ENCODE results near the gene ASPHD2. TPM values are rescaled to one million over a fixed set of nuclear protein-coding genes. Genes with fewer than 3 reads are reported as not detected.

Gene ASPHD2
- polyA plus RNA-seq (ENCODE audit: low read depth in 6 of 6), result 1 to 10 TPM; 2.1 to 9.7 (median 6.6) TPM

DNA sequence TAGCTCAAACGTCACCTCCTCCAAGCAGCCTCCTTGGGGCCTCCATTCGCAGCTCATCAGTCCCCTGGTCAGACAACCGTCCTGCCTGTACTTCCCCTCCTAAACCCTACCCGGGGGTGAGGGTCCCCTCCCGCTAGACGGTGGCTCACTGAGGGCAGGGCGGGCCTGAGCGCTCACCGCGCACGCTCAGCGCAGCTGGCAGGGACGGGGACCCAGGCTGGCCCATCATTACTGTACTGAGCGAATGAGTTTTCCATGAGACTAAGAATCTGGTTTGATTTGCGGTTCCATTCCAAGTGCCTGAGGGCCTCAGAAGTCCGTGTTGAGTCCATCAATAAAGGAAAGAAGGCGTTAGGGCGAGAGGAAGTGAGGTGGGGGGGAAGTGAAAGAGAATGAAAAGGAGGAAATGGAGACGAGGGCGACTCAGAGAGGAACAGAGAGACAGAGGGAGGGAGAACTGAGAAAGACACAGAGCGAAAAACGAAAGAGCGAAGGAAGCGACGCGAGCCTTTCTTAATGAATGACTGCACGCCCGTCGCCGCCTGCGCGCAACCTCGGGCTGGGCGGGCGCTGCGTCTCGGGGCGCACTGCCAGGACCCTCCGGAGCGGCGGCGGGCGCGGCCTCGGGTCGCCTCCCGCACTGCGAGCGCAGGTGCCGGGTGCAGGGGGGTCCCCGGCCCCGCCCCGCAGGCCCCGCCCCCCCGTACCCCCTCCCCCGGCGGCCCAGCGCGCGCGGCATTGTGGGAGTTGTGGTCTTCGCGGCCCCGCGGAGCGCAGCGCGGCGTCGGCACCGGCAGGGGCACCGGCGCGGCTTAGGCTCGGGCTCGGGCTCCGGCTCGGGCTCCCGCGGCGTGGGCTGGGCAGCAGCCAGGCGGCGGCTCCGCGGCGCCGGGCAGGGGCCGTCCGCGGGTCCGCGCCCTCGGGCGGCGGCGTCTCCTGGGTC lies at the start of gene ASPHD2:
Gene ASPHD2, plus strand, starts transcription at position 746 of the 943 bp plus-strand sequence. CDS start 4,356 bp downstream, outside the sequence.
- peaks cover 0 to 5% (median 2%) of the 10 kb centered on the region in 7 donors for H3K9me3 Mint-ChIP-seq
- peak within 1 kb of the TSS; percentile 94 to 99 (median 98) for H3K27ac Mint-ChIP-seq

GRCh38 chr22:26380072-26380830 lies 48.8 kb upstream of the ASPHD2 start:
- H3K27ac Mint-ChIP-seq, result no peak overlapping the region
- H3K4me3 Mint-ChIP-seq, result no peak overlapping the region
- H3K4me1 Mint-ChIP-seq, result peaks cover 4 to 10% (median 8%) of the 10 kb centered on the region in 3 donors
- peaks cover 5 to 18% (median 7%) of the 10 kb centered on the region in 7 donors for H3K9me3 Mint-ChIP-seq
- H3K36me3 Mint-ChIP-seq, result peaks cover 0 to 16% of the 10 kb centered on the region in 2 donors
- H3K27me3 Mint-ChIP-seq, result peaks cover 41 to 84% (median 80%) of the 10 kb centered on the region in 3 donors
- ATAC-seq (ENCODE audit: low read depth in 2 of 2), result no peak
- DNase-seq, result no peak

More for the DNA sequence above, at the start of gene ASPHD2:
- ATAC-seq (ENCODE audit: low read depth in 2 of 2) (peak; percentile 80 to 83), DNase-seq (peak; percentile 90)
- peaks cover 0 to 5% of the 10 kb centered on the region in 2 donors for H3K36me3 Mint-ChIP-seq
- H3K4me1 Mint-ChIP-seq, result peaks cover 42 to 56% (median 53%) of the 10 kb centered on the region in 3 donors
- no peaks in the 10 kb centered on the region for H3K27me3 Mint-ChIP-seq
- H3K4me3 Mint-ChIP-seq, result peak within 1 kb of the TSS; percentile 88 to 99 (median 95)

- Mint-ChIP-seq H3K36me3 (peaks cover 0 to 9% of the 10 kb centered on the region in 2 donors), H3K4me3 (no peak overlapping the region), H3K27me3 (peaks cover 35 to 67% (median 67%) of the 10 kb centered on the region in 3 donors), H3K4me1 (peaks cover under 1 to 2% (median 1%) of the 10 kb centered on the region in 3 donors), H3K9me3 (peaks cover 4 to 18% (median 6%) of the 10 kb centered on the region in 7 donors), H3K27ac (no peak overlapping the region)
- no peak for DNase-seq
- ATAC-seq (ENCODE audit: low read depth in 2 of 2), result no peak
Observed at GRCh38 chr22:26382782-26383181, 46.3 kb upstream of the ASPHD2 start.

DNA sequence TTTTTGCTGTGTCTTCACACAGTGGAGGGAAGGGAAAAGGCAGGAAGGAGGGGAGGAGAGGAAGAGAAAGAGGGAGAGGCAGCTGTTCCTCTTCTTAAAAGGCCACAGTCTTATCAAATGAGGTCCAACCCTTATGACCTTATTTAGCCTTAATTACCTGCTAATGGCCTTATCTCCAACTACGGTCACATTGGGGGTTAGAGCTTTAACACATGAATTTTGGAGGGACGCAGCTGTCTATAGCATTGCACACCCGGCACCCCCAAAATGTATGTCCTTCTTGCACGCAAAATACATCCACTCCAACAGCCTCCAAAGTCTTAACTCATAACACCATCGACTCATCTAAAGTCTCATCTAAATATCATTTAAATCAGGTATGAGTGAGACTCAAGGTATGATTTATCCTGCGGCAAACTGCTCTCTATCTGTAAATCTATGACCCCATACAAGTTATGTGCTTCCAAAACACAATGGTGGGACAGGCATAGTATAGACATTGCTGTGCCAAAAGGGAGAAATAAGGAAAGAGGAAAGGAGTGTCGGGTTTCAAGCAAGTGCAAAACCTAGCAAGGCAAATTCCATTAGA lies 45.0 kb upstream of the ASPHD2 start:
- ATAC-seq (ENCODE audit: low read depth in 2 of 2) (no peak), DNase-seq (no peak)
- H3K27ac Mint-ChIP-seq, result no peak overlapping the region
- no peaks in the 10 kb centered on the region for H3K4me1 Mint-ChIP-seq
- H3K4me3 Mint-ChIP-seq, result no peak overlapping the region
- H3K36me3 Mint-ChIP-seq, result peaks cover 0 to 7% of the 10 kb centered on the region in 2 donors
- H3K9me3 Mint-ChIP-seq, result peaks cover under 1 to 8% (median 4%) of the 10 kb centered on the region in 7 donors
- peaks cover 34 to 64% (median 61%) of the 10 kb centered on the region in 3 donors for H3K27me3 Mint-ChIP-seq

- no peaks in the 10 kb centered on the region for H3K36me3 Mint-ChIP-seq
- no peak for DNase-seq
- no peak for ATAC-seq (ENCODE audit: low read depth in 2 of 2)
- no peaks in the 10 kb centered on the region for H3K9me3 Mint-ChIP-seq
- no peak overlapping the region for H3K27ac Mint-ChIP-seq
- H3K4me3 Mint-ChIP-seq, result no peak overlapping the region
- no peaks in the 10 kb centered on the region for H3K4me1 Mint-ChIP-seq
- H3K27me3 Mint-ChIP-seq, result peaks cover 38 to 59% (median 55%) of the 10 kb centered on the region in 3 donors
Observed at GRCh38 chr22:26385164-26385563, 43.9 kb upstream of the ASPHD2 start.

DNA sequence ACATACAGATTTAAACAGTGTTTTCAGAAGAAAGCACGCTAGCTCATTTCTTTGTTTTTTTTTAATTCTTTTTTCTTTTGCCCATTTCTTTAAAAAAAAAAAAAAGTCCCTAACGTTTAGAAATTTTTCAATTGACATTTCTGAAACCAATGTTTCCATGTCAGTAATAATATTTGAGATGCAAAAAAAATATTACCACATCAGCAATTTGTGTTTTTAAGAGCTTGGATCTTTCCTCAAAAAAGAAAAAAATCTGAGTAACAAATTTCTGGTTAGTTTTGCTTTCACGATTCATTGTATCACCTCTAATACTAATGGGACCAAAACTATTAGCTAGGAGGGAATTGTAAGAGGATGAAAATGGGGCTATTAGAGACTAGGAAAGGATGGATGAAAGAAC lies 39.9 kb upstream of the ASPHD2 start:
- DNase-seq, result no peak
- Mint-ChIP-seq H3K27me3 (peaks cover 31 to 34% (median 34%) of the 10 kb centered on the region in 3 donors), H3K4me3 (no peak overlapping the region), H3K9me3 (no peaks in the 10 kb centered on the region), H3K4me1 (no peaks in the 10 kb centered on the region), H3K27ac (no peak overlapping the region), H3K36me3 (no peaks in the 10 kb centered on the region)
- no peak for ATAC-seq (ENCODE audit: low read depth in 2 of 2)

DNA sequence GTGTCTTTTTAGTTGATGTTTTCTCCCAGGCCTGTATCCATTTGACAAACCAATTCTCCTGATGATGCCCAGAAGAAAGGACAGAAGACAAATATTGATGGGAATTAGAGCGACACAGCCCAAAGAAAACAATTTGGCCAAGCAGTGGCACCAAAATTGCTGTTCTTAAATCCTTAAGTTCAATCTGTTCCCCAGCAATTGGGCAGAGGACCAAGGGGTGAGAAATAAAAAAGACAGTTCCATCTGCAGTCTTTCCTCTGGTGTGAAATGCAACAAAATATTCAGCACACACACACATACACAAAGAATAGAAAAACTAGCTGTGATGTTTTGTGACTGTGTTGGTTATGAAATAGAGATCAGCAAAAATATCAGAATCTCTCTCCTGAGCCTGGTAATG lies 38.0 kb upstream of the ASPHD2 start:
- Mint-ChIP-seq H3K4me1 (no peaks in the 10 kb centered on the region), H3K27me3 (peaks cover 24 to 32% (median 26%) of the 10 kb centered on the region in 3 donors), H3K4me3 (no peak overlapping the region), H3K27ac (no peak overlapping the region), H3K9me3 (no peaks in the 10 kb centered on the region), H3K36me3 (no peaks in the 10 kb centered on the region)
- no peak for ATAC-seq (ENCODE audit: low read depth in 2 of 2)
- DNase-seq, result no peak

DNA sequence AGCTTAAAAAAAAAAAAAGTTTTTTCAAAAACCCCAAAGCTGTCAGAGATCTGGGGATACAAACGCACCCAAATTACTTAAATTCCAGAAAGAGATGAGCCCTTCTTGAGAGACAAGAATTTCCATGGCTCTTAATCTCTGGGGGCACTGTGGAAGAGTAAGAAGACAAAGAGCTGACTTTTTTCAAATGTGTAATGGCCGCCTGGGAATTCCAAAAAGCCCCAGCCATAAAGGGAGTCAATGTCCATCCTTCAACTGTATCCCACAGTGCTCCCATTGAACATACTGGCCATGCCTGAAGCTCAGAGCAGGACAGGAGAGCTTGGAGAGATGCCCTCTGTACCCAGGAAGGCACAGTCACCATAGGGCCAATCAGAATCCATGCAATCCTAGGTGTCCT lies 37.4 kb upstream of the ASPHD2 start:
- ATAC-seq (ENCODE audit: low read depth in 2 of 2) (no peak), DNase-seq (no peak)
- H3K27ac Mint-ChIP-seq, result no peak overlapping the region
- no peaks in the 10 kb centered on the region for H3K36me3 Mint-ChIP-seq
- H3K4me1 Mint-ChIP-seq, result no peaks in the 10 kb centered on the region
- peaks cover 20 to 32% (median 26%) of the 10 kb centered on the region in 3 donors for H3K27me3 Mint-ChIP-seq
- no peak overlapping the region for H3K4me3 Mint-ChIP-seq
- H3K9me3 Mint-ChIP-seq, result no peaks in the 10 kb centered on the region

- H3K27me3 Mint-ChIP-seq, result peaks cover 12 to 17% (median 13%) of the 10 kb centered on the region in 3 donors
- H3K4me3 Mint-ChIP-seq, result no peak overlapping the region
- H3K36me3 Mint-ChIP-seq, result no peaks in the 10 kb centered on the region
- ATAC-seq (ENCODE audit: low read depth in 2 of 2), result no peak
- DNase-seq, result no peak
- H3K4me1 Mint-ChIP-seq, result no peaks in the 10 kb centered on the region
- H3K9me3 Mint-ChIP-seq, result no peaks in the 10 kb centered on the region
- H3K27ac Mint-ChIP-seq, result peak overlapping the region in 1 of 6 donors; percentile 50
Observed at GRCh38 chr22:26393929-26394328, 35.1 kb upstream of the ASPHD2 start.

GRCh38 chr22:26394777-26395176 lies 34.3 kb upstream of the ASPHD2 start:
- Mint-ChIP-seq H3K4me3 (no peak overlapping the region), H3K27ac (no peak overlapping the region), H3K4me1 (no peaks in the 10 kb centered on the region), H3K36me3 (no peaks in the 10 kb centered on the region), H3K27me3 (peaks cover 8 to 17% (median 8%) of the 10 kb centered on the region in 3 donors), H3K9me3 (no peaks in the 10 kb centered on the region)
- no peak for DNase-seq
- ATAC-seq (ENCODE audit: low read depth in 2 of 2), result no peak

DNA sequence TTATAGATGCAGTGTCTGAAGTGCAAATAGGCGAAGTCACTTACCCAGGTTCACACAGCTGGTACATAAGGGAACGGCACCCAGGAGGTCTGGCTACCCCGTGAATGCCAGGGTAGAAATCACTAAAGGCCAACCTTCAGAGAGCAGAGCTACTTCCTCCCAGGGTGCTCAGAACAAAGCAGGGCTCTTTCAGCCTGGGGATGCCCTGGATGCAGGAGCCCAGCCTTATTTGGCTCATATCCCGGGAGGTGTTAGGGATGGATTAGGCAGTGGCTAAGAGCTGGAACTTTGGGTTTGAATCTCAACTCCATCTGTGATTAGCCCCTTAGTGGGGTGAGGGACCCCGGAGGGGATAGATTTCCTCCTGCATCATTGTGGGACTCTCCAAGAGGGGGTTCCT lies 33.1 kb upstream of the ASPHD2 start:
- Mint-ChIP-seq H3K27me3 (peaks cover 4 to 17% (median 8%) of the 10 kb centered on the region in 3 donors), H3K4me1 (no peaks in the 10 kb centered on the region), H3K9me3 (no peaks in the 10 kb centered on the region), H3K4me3 (no peak overlapping the region), H3K36me3 (no peaks in the 10 kb centered on the region), H3K27ac (no peak overlapping the region)
- no peak for DNase-seq
- ATAC-seq (ENCODE audit: low read depth in 2 of 2), result no peak

DNA sequence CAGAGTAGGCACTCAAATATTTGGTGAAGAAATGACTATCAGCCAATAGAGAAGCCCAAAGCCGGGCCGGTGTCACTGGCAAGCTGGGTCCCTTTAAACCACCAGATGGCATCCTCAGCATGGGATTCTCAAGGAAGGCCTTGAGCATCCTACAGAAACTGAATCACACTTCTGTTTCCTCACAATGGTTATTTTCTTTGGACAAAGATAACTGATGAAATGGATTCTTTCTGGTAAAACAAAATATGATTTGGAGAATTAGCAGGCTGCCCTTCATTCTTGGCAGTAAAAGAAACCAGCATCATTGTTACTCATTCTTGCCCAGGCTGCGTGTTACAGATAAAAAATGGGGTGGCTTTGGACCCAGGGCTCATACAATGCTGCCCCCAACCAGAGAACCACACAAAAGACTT lies 30.3 kb upstream of the ASPHD2 start:
- H3K9me3 Mint-ChIP-seq, result no peaks in the 10 kb centered on the region
- no peak overlapping the region for H3K4me3 Mint-ChIP-seq
- DNase-seq (peak; percentile 49), ATAC-seq (ENCODE audit: low read depth in 2 of 2) (peak; percentile 81 to 94)
- H3K27ac Mint-ChIP-seq, result no peak overlapping the region
- H3K27me3 Mint-ChIP-seq, result peaks cover under 1 to 11% (median 3%) of the 10 kb centered on the region in 3 donors
- no peaks in the 10 kb centered on the region for H3K36me3 Mint-ChIP-seq
- peaks cover 3 to 5% (median 4%) of the 10 kb centered on the region in 3 donors for H3K4me1 Mint-ChIP-seq

DNA sequence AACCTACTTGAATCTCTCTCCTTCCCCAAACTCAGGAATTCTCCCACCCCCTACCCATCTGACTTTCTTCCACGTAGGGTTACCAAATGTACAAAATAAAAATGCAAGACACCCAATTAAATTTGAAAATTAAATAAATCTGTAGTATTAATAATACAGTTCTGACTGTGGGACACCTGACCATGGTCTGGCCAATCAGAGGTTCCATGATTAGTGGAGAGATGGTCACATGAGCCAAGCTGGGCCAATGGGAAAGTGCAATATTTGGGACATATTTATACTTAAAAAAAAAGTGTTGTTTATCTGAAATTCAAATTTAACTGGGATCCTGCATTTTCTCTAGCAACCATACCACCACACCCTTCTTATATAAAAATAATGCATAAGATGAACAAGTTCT lies 29.8 kb upstream of the ASPHD2 start:
- Mint-ChIP-seq H3K36me3 (no peaks in the 10 kb centered on the region), H3K4me3 (no peak overlapping the region), H3K9me3 (no peaks in the 10 kb centered on the region), H3K4me1 (peaks cover 8 to 9% (median 9%) of the 10 kb centered on the region in 3 donors), H3K27me3 (peaks cover 0 to 7% (median 0%) of the 10 kb centered on the region in 3 donors), H3K27ac (no peak overlapping the region)
- peak in 1 of 2 donors; percentile 41 for ATAC-seq (ENCODE audit: low read depth in 2 of 2)
- no peak for DNase-seq
